GM21447 (cell line): ENCODE results near the gene COX6B2.

ENCODE experiments used
- ATAC-seq: cut with Tn5 transposase; IDR thresholded peaks from one replicate; pipeline ENCODE4 v1.9.1; 2021; ENCODE audit not compliant: unreplicated experiment

The COX6B2 gene

GRCh38 chr19:55362990-55363716, 8.6 kb upstream of the COX6B2 start, which contains the start of gene GARIN5B:
GARIN5B (minus strand) TSS chr19:55363260; CDS start chr19:55363066, 194 bp downstream.
- no peak for ATAC-seq

- ATAC-seq, result no peak
These were observed 7.9 kb upstream of the COX6B2 start for GRCh38 chr19:55362174-55362989.

GRCh38 chr19:55360902-55361301, 6.4 kb upstream of the COX6B2 start:
- no peak for ATAC-seq

GRCh38 chr19:55358943-55359908, 4.7 kb upstream of the COX6B2 start:
- ATAC-seq, result no peak

GRCh38 chr19:55358493-55358892, 4.0 kb upstream of the COX6B2 start:
- no peak for ATAC-seq

GRCh38 chr19:55355213-55355821, 798 bp upstream of the COX6B2 start:
- ATAC-seq, result no peak

GRCh38 chr19:55353803-55354697, 469 bp downstream of the COX6B2 start:
- ATAC-seq, result no peak

- ATAC-seq, result no peak
These were observed 1.1 kb downstream of the COX6B2 start for GRCh38 chr19:55353356-55353802.

- no peak for ATAC-seq
These were observed 1.9 kb downstream of the COX6B2 start for GRCh38 chr19:55352549-55353145.

GRCh38 chr19:55352040-55352439, 2.5 kb downstream of the COX6B2 start:
- ATAC-seq, result no peak

- ATAC-seq, result no peak
These were observed 3.8 kb downstream of the COX6B2 start for GRCh38 chr19:55350620-55351315.

- no peak for ATAC-seq
These were observed 6.0 kb downstream of the COX6B2 start for GRCh38 chr19:55348317-55349034.

GRCh38 chr19:55347442-55348009, 7.0 kb downstream of the COX6B2 start:
- ATAC-seq, result no peak

GRCh38 chr19:55346725-55347441, 7.6 kb downstream of the COX6B2 start:
- ATAC-seq, result no peak

GRCh38 chr19:55345818-55346724, 8.4 kb downstream of the COX6B2 start:
- no peak for ATAC-seq
